SK-N-MC (cell line): ENCODE results near the gene EEFSEC.

ENCODE experiments used
- EZH2 ChIP-seq: fragments of 200-600 bp; sonication (generic); IDR thresholded peaks from one replicate; pipeline ENCODE4 v1.6.1; 2017; ENCODE audit warnings: antibody characterized with exemption
- FOXP2 ChIP-seq: optimal IDR thresholded peaks from 2 replicates; pipeline ENCODE3; 2011; ENCODE audit warnings: mild to moderate bottlenecking, moderate library complexity; ENCODE audit not compliant: insufficient read depth; ENCODE audit errors: extremely low read length, control extremely low read depth
- POLR2AphosphoS5 ChIP-seq: IDR thresholded peaks from 2 replicates; pipeline ENCODE4 v1.6.1; 2012; ENCODE audit warnings: mild to moderate bottlenecking, low read depth, low read length, borderline replicate concordance

- TF ChIP-seq POLR2AphosphoS5 = no peak
- no peak for TF ChIP-seq EZH2
- TF ChIP-seq FOXP2 = no peak
These were observed 256.6 kb downstream of the EEFSEC start for GRCh38 chr3:128409624-128410581.
